ENCODE measurements around the gene IL6R. TPM values are rescaled to one million over a fixed set of nuclear protein-coding genes. Genes with fewer than 3 reads are reported as not detected.
A peak's percentile ranks its signal among the peaks of the same experiment; 100 is the strongest.

Gene IL6R
- total RNA-seq, 5 donors from 2014 or later (not counting 1 experiment from before 2014, with no cell fraction given): 76.0 to 87.9 (median 80.8) TPM

GRCh38 chr1:154404511-154404931, 622 bp upstream of the IL6R start:
- peak overlapping the region; percentile 77 to 87 for H3K4me3 ChIP-seq (ENCODE audit: control insufficient read depth in 1 of 2, extremely low read depth in 1 of 2, low read length in 1 of 2)
- H3K4me3 Mint-ChIP-seq: peak overlapping the region; percentile 81 to 92 (median 92)
- H3K9me3 Mint-ChIP-seq: no peaks in the 10 kb centered on the region
- H3K27ac Mint-ChIP-seq: peak overlapping the region; percentile 88 to 95
- peak in 3 of 4 experiments; percentile 3 to 16 (median 4) for ATAC-seq (replicated peaks in 1 of 4)
- H3K36me3 Mint-ChIP-seq: no peaks in the 10 kb centered on the region
- WGBS (ENCODE audit: insufficient coverage): 15% methylated on average over 6 of the region's 11 CpGs
- no peaks in the 10 kb centered on the region for H3K27me3 Mint-ChIP-seq
- H3K27me3 ChIP-seq (replicated peaks in 1 of 2; ENCODE audit: control insufficient read depth in 2 of 2, extremely low read depth in 1 of 2, insufficient read depth in 2 of 2, low read length in 1 of 2): no peaks in the 10 kb centered on the region
- no peaks in the 10 kb centered on the region for H3K36me3 ChIP-seq (ENCODE audit: control insufficient read depth in 2 of 2, extremely low read depth in 1 of 2, insufficient read depth in 1 of 2, low read length in 1 of 2)
- peak overlapping the region; percentile 78 for H3K27ac ChIP-seq (ENCODE audit: low read length)
- ChIA-PET POLR2A (interaction anchor here (0.5 to 1.3 kb wide), 2 partner anchors 18 to 184 kb away, joined by 3 read pairs; partner anchors contain the start of gene UBAP2L (in 1 of the 2)), CTCF (interaction anchor here in 1 of 2 donors (0.8 kb wide), 1 partner anchor 79 kb away, joined by 3 read pairs; the partner anchor contains the start of gene ATP8B2)
- peaks cover 45 to 76% of the 10 kb centered on the region in 2 experiments for H3K4me1 ChIP-seq (ENCODE audit: control insufficient read depth in 1 of 2, extremely low read depth in 1 of 2, insufficient read depth in 2 of 2, low read length in 2 of 2)
- no peaks in the 10 kb centered on the region for H3K9me3 ChIP-seq
- DNase-seq: peak in 2 of 35 experiments; percentile 29 to 57
- peaks cover 71 to 82% (median 77%) of the 10 kb centered on the region in 3 donors for H3K4me1 Mint-ChIP-seq

- H3K9me3 ChIP-seq: no peaks in the 10 kb centered on the region
- Mint-ChIP-seq H3K27ac (peak overlapping the region; percentile 98 to 99), H3K9me3 (no peaks in the 10 kb centered on the region), H3K4me3 (peak overlapping the region; percentile 92 to 93 (median 92)), H3K4me1 (peaks cover 78 to 88% (median 80%) of the 10 kb centered on the region in 3 donors), H3K27me3 (no peaks in the 10 kb centered on the region), H3K36me3 (peaks cover 4% of the 10 kb centered on the region)
- ATAC-seq (replicated peaks in 1 of 4): peak; percentile 9 to 18 (median 14)
- POLR2A ChIA-PET: no interaction called here
- peaks cover 56 to 89% of the 10 kb centered on the region in 2 experiments for H3K4me1 ChIP-seq (ENCODE audit: control insufficient read depth in 1 of 2, extremely low read depth in 1 of 2, insufficient read depth in 2 of 2, low read length in 2 of 2)
- 9% methylated on average over 30 of the region's 40 CpGs for WGBS (ENCODE audit: insufficient coverage)
- no peaks in the 10 kb centered on the region for H3K27me3 ChIP-seq (replicated peaks in 1 of 2; ENCODE audit: control insufficient read depth in 2 of 2, extremely low read depth in 1 of 2, insufficient read depth in 2 of 2, low read length in 1 of 2)
- H3K4me3 ChIP-seq (ENCODE audit: control insufficient read depth in 1 of 2, extremely low read depth in 1 of 2, low read length in 1 of 2): peak overlapping the region; percentile 84 to 87
- peak in 11 of 35 experiments; percentile 15 to 61 (median 39) for DNase-seq
- CTCF ChIA-PET: interaction anchor here in 1 of 2 donors (1.6 kb wide), 1 partner anchor 71 kb away, joined by 3 read pairs; no protein-coding TSS in a partner anchor
- peaks cover 0 to 3% of the 10 kb centered on the region in 2 donors for H3K36me3 ChIP-seq (ENCODE audit: control insufficient read depth in 2 of 2, extremely low read depth in 1 of 2, insufficient read depth in 1 of 2, low read length in 1 of 2)
- H3K27ac ChIP-seq (ENCODE audit: low read length): peak overlapping the region; percentile 55
Measured at GRCh38 chr1:154405747-154406571, 816 bp downstream of the IL6R start.

GRCh38 chr1:154406572-154406879, 1.4 kb downstream of the IL6R start:
- no peaks in the 10 kb centered on the region for H3K27me3 Mint-ChIP-seq
- ATAC-seq (replicated peaks in 1 of 4) (no peak), DNase-seq (no peak)
- peak overlapping the region; percentile 92 to 93 (median 92) for H3K4me3 Mint-ChIP-seq
- Histone ChIP-seq H3K36me3 (ENCODE audit: control insufficient read depth in 2 of 2, extremely low read depth in 1 of 2, insufficient read depth in 1 of 2, low read length in 1 of 2) (peaks cover under 1 to 7% of the 10 kb centered on the region in 2 donors), H3K27me3 (replicated peaks in 1 of 2; ENCODE audit: control insufficient read depth in 2 of 2, extremely low read depth in 1 of 2, insufficient read depth in 2 of 2, low read length in 1 of 2) (no peaks in the 10 kb centered on the region), H3K4me3 (ENCODE audit: control insufficient read depth in 1 of 2, extremely low read depth in 1 of 2, low read length in 1 of 2) (peak overlapping the region; percentile 84 to 87), H3K9me3 (no peaks in the 10 kb centered on the region), H3K27ac (ENCODE audit: low read length) (peak overlapping the region; percentile 55), H3K4me1 (ENCODE audit: control insufficient read depth in 1 of 2, extremely low read depth in 1 of 2, insufficient read depth in 2 of 2, low read length in 2 of 2) (peaks cover 54 to 91% of the 10 kb centered on the region in 2 experiments)
- H3K36me3 Mint-ChIP-seq: peaks cover 9% of the 10 kb centered on the region
- no peaks in the 10 kb centered on the region for H3K9me3 Mint-ChIP-seq
- ChIA-PET CTCF (interaction anchor here in 1 of 2 donors (1.3 to 1.6 kb wide), 2 partner anchors 61 to 72 kb away, joined by 3 read pairs; no protein-coding TSS in a partner anchor), POLR2A (no interaction called here)
- peaks cover 84 to 91% (median 86%) of the 10 kb centered on the region in 3 donors for H3K4me1 Mint-ChIP-seq
- peak overlapping the region; percentile 98 to 99 for H3K27ac Mint-ChIP-seq

GRCh38 chr1:154406886-154407197, 1.7 kb downstream of the IL6R start:
- peaks cover 86 to 90% (median 86%) of the 10 kb centered on the region in 3 donors for H3K4me1 Mint-ChIP-seq
- Histone ChIP-seq H3K36me3 (ENCODE audit: control insufficient read depth in 2 of 2, extremely low read depth in 1 of 2, insufficient read depth in 1 of 2, low read length in 1 of 2) (peaks cover 2 to 8% of the 10 kb centered on the region in 2 donors), H3K9me3 (no peaks in the 10 kb centered on the region), H3K4me3 (ENCODE audit: control insufficient read depth in 1 of 2, extremely low read depth in 1 of 2, low read length in 1 of 2) (peak overlapping the region; percentile 84 to 87), H3K27ac (ENCODE audit: low read length) (peak overlapping the region; percentile 55), H3K4me1 (ENCODE audit: control insufficient read depth in 1 of 2, extremely low read depth in 1 of 2, insufficient read depth in 2 of 2, low read length in 2 of 2) (peaks cover 51 to 90% of the 10 kb centered on the region in 2 experiments), H3K27me3 (replicated peaks in 1 of 2; ENCODE audit: control insufficient read depth in 2 of 2, extremely low read depth in 1 of 2, insufficient read depth in 2 of 2, low read length in 1 of 2) (no peaks in the 10 kb centered on the region)
- peak overlapping the region; percentile 92 to 93 (median 92) for H3K4me3 Mint-ChIP-seq
- peak overlapping the region; percentile 98 to 99 for H3K27ac Mint-ChIP-seq
- peaks cover 11% of the 10 kb centered on the region for H3K36me3 Mint-ChIP-seq
- ChIA-PET CTCF (interaction anchor here in 1 of 2 donors (1.0 to 1.6 kb wide), 4 partner anchors 58 to 678 kb away, joined by 3 read pairs; no protein-coding TSS in a partner anchor), POLR2A (interaction anchor here in 1 of 2 donors (0.6 kb wide), 1 partner anchor 24 kb away, joined by 3 read pairs; no protein-coding TSS in a partner anchor)
- no peaks in the 10 kb centered on the region for H3K9me3 Mint-ChIP-seq
- DNase-seq (peak in 2 of 35 experiments; percentile 14 to 19), ATAC-seq (replicated peaks in 1 of 4) (no peak)
- 46% methylated on average over 3 of the region's 3 CpGs for WGBS (ENCODE audit: insufficient coverage)
- no peaks in the 10 kb centered on the region for H3K27me3 Mint-ChIP-seq

GRCh38 chr1:154407198-154408091, 2.3 kb downstream of the IL6R start:
- Histone ChIP-seq H3K27me3 (replicated peaks in 1 of 2; ENCODE audit: control insufficient read depth in 2 of 2, extremely low read depth in 1 of 2, insufficient read depth in 2 of 2, low read length in 1 of 2) (no peaks in the 10 kb centered on the region), H3K9me3 (no peaks in the 10 kb centered on the region), H3K4me1 (ENCODE audit: control insufficient read depth in 1 of 2, extremely low read depth in 1 of 2, insufficient read depth in 2 of 2, low read length in 2 of 2) (peaks cover 45 to 84% of the 10 kb centered on the region in 2 experiments), H3K36me3 (ENCODE audit: control insufficient read depth in 2 of 2, extremely low read depth in 1 of 2, insufficient read depth in 1 of 2, low read length in 1 of 2) (peaks cover 2 to 8% of the 10 kb centered on the region in 2 donors), H3K4me3 (ENCODE audit: control insufficient read depth in 1 of 2, extremely low read depth in 1 of 2, low read length in 1 of 2) (peak overlapping the region; percentile 84 to 87), H3K27ac (ENCODE audit: low read length) (peak overlapping the region; percentile 55)
- Mint-ChIP-seq H3K36me3 (peaks cover 11% of the 10 kb centered on the region), H3K9me3 (no peaks in the 10 kb centered on the region), H3K27me3 (no peaks in the 10 kb centered on the region), H3K4me1 (peaks cover 81 to 86% (median 82%) of the 10 kb centered on the region in 3 donors), H3K4me3 (peak overlapping the region; percentile 92 to 93 (median 92)), H3K27ac (peak overlapping the region; percentile 98 to 99)
- peak; percentile 25 to 36 (median 33) for ATAC-seq (replicated peaks in 1 of 4)
- peak in 5 of 35 experiments; percentile 21 to 55 (median 30) for DNase-seq
- CTCF ChIA-PET: interaction anchor here in 1 of 2 donors (0.8 to 1.6 kb wide), 7 partner anchors 53 to 678 kb away, joined by 3 to 4 read pairs (median 3); no protein-coding TSS in a partner anchor
- WGBS (ENCODE audit: insufficient coverage): 35% methylated on average over 5 of the region's 11 CpGs
- POLR2A ChIA-PET: interaction anchor here (0.5 to 0.9 kb wide), 3 partner anchors 13 to 25 kb away, joined by 3 to 6 read pairs (median 4); no protein-coding TSS in a partner anchor
